Hindlimb muscle (tissue), 1 donor: Measurements from ENCODE around the gene SMIM10L1. TPM values are rescaled to one million over a fixed set of nuclear protein-coding genes. Genes with fewer than 3 reads are reported as not detected.

Source experiments
- DNase-seq: peaks from one replicate; pipeline ENCODE4 v3.0.0-alpha.2; 2013
- polyA plus RNA-seq: library from polyadenylated mRNA; unstranded; fragments of 120-200 nt; gene quantifications from one replicate; pipeline ENCODE4 v1.2.1, GENCODE V29; 2013; ENCODE audit not compliant: insufficient read length

The SMIM10L1 gene
- polyA plus RNA-seq, 1 donor = 11.9 TPM

DNA sequence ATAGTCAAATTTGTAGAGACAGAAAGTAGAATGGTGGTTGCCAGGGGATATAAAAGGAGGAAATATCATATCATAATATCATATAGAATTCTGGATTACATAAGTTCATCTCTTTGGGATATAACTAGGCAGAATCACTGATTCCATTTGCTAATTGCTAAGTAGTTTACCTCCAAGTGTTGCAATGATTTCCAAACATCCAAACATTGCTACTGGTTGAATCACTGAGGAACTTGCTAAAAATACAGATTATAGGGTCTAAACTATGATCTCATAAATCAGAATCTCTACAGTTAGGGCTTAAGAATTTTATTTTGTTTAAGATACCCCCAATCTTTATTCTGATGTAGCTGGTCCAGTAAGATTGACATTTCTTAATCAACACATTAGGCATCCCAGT is 31.8 kb downstream of the SMIM10L1 start:
- no peak for DNase-seq

GRCh38 chr12:11204173-11204572 is 33.2 kb downstream of the SMIM10L1 start:
- DNase-seq = no peak

- DNase-seq = no peak
These were observed 38.1 kb downstream of the SMIM10L1 start for GRCh38 chr12:11209113-11209512.

Other genes with a start within 250 kb of the SMIM10L1 start
- not detected for gene PRH2, start 242.0 kb upstream of the SMIM10L1 start, polyA plus RNA-seq
- gene TAS2R14, start 231.9 kb upstream of the SMIM10L1 start, polyA plus RNA-seq = 2.5 TPM
- gene TAS2R50, start 184.3 kb upstream of the SMIM10L1 start, polyA plus RNA-seq = not detected
- 1.3 TPM for gene TAS2R20, start 172.9 kb upstream of the SMIM10L1 start, polyA plus RNA-seq
- gene TAS2R19, start 148.6 kb upstream of the SMIM10L1 start, polyA plus RNA-seq = 1.3 TPM
- gene TAS2R31, start 139.8 kb upstream of the SMIM10L1 start, polyA plus RNA-seq = 0.90 TPM
- not detected for gene TAS2R46, start 108.9 kb upstream of the SMIM10L1 start, polyA plus RNA-seq
- 0.27 TPM for gene TAS2R43, start 78.9 kb upstream of the SMIM10L1 start, polyA plus RNA-seq
- gene TAS2R30, start 36.5 kb upstream of the SMIM10L1 start, polyA plus RNA-seq = 0.14 TPM
- not detected for gene TAS2R42, start 15.7 kb downstream of the SMIM10L1 start, polyA plus RNA-seq
- not detected for gene PRB3, start 98.5 kb downstream of the SMIM10L1 start, polyA plus RNA-seq
- gene PRB4, start 139.2 kb downstream of the SMIM10L1 start, polyA plus RNA-seq = not detected
- not detected for gene PRB2, start 224.4 kb downstream of the SMIM10L1 start, polyA plus RNA-seq